Right atrium auricular region (tissue), 2 donors: ENCODE measurements around the gene IGF2R. TPM values are rescaled to one million over a fixed set of nuclear protein-coding genes. Genes with fewer than 3 reads are reported as not detected.
"Not testable (repeated sequence)": the region's sequence is repeated elsewhere in the genome, so short reads cannot be mapped to it uniquely, and the experiment has no call there.

ENCODE experiments used
- DNase-seq: peaks from one replicate; pipeline ENCODE4 v3.0.0-alpha.2; 2019; ENCODE audit warnings: low spot score
- H3K27ac ChIP-seq, 2 donors: fragments of 200-600 bp; sonication (generic); 1 replicate in 1 of 2; 2 replicates in 1 of 2; pipeline ENCODE4 v1.5.1; 2016 to 2019
- H3K27me3 ChIP-seq, 2 donors: fragments of 200-600 bp; sonication (generic); one replicate each; pipeline versions ENCODE4 v1.5.1 to v1.6.0; 2017 to 2019
- H3K36me3 ChIP-seq: fragments of 200-600 bp; sonication (generic); one replicate; pipeline ENCODE4 v1.5.1; 2016
- H3K4me1 ChIP-seq, 2 donors: fragments of 200-600 bp; sonication (generic); one replicate each; pipeline versions ENCODE4 v1.5.1 to v1.6.0; 2017 to 2019
- H3K4me3 ChIP-seq, 2 donors: fragments of 200-600 bp; sonication (generic); 1 replicate in 1 of 2; 2 replicates in 1 of 2; pipeline ENCODE4 v1.5.1; 2017 to 2019; ENCODE audit warnings: mild to moderate bottlenecking in 1 of 2, moderate library complexity in 1 of 2
- H3K9me3 ChIP-seq, 2 donors: fragments of 200-600 bp; sonication (generic); one replicate each; pipeline ENCODE4 v1.5.1; 2019
- CTCF ChIP-seq, 2 donors: fragments of 200-600 bp; sonication (generic); IDR thresholded peaks; one replicate each; pipeline ENCODE4 v1.5.1; 2019; ENCODE audit warnings: antibody characterized with exemption in 2 of 2
- total RNA-seq, 2 donors: library from RNA; depleted of rRNA; stranded (reverse); fragments of >200 nt; gene quantifications; one replicate each; pipeline ENCODE4 v1.1.0, GENCODE V29; 2016

The IGF2R gene
- total RNA-seq, 2 donors from 2014 or later, result 47.9 to 48.9 TPM

- TF ChIP-seq CTCF (IDR thresholded peaks at IDR 0.05), result no peak
- Histone ChIP-seq H3K27me3 (no peaks in the 10 kb centered on the region), H3K4me3 (no peak overlapping the region), H3K27ac (no peak overlapping the region), H3K9me3 (no peaks in the 10 kb centered on the region), H3K4me1 (no peaks in the 10 kb centered on the region), H3K36me3 (no peaks in the 10 kb centered on the region)
- no peak for DNase-seq
These were observed 153.9 kb downstream of the IGF2R start for GRCh38 chr6:160122744-160123143.

- H3K9me3 ChIP-seq, result no peaks in the 10 kb centered on the region
These were observed 155.1 kb downstream of the IGF2R start for GRCh38 chr6:160124007-160124406.

GRCh38 chr6:160124605-160125004 lies 155.7 kb downstream of the IGF2R start:
- no peak for DNase-seq
- no peaks in the 10 kb centered on the region for H3K9me3 ChIP-seq
- no peak overlapping the region for H3K27ac ChIP-seq
- H3K27me3 ChIP-seq, result no peaks in the 10 kb centered on the region
- no peak for TF ChIP-seq CTCF (IDR thresholded peaks at IDR 0.05)
- no peaks in the 10 kb centered on the region for H3K4me1 ChIP-seq
- H3K36me3 ChIP-seq, result no peaks in the 10 kb centered on the region
- no peak overlapping the region for H3K4me3 ChIP-seq

More at GRCh38 chr6:160124007-160124406, 155.1 kb downstream of the IGF2R start:
- no peak for DNase-seq
- no peaks in the 10 kb centered on the region for H3K27me3 ChIP-seq
- H3K4me3 ChIP-seq, result no peak overlapping the region
- H3K27ac ChIP-seq, result no peak overlapping the region
- no peaks in the 10 kb centered on the region for H3K4me1 ChIP-seq
- TF ChIP-seq CTCF (IDR thresholded peaks at IDR 0.05), result no peak
- no peaks in the 10 kb centered on the region for H3K36me3 ChIP-seq

- DNase-seq, H3K9me3 ChIP-seq, H3K27ac ChIP-seq, H3K4me3 ChIP-seq, H3K27me3 ChIP-seq, H3K4me1 ChIP-seq, H3K36me3 ChIP-seq: not testable (repeated sequence)
These were observed 156.2 kb downstream of the IGF2R start for GRCh38 chr6:160125105-160125504.

GRCh38 chr6:160127270-160128124 lies 158.6 kb downstream of the IGF2R start:
- Histone ChIP-seq H3K27ac (no peak overlapping the region), H3K9me3 (no peaks in the 10 kb centered on the region), H3K36me3 (no peaks in the 10 kb centered on the region), H3K27me3 (no peaks in the 10 kb centered on the region), H3K4me1 (no peaks in the 10 kb centered on the region), H3K4me3 (no peak overlapping the region)
- TF ChIP-seq CTCF (IDR thresholded peaks at IDR 0.05), result no peak
- DNase-seq, result no peak

- no peaks in the 10 kb centered on the region for H3K36me3 ChIP-seq
- TF ChIP-seq CTCF (IDR thresholded peaks at IDR 0.05), result no peak
These were observed 159.3 kb downstream of the IGF2R start for GRCh38 chr6:160128125-160128683.

More at GRCh38 chr6:160128125-160128683, 159.3 kb downstream of the IGF2R start:
- no peaks in the 10 kb centered on the region for H3K4me1 ChIP-seq
- H3K27me3 ChIP-seq, result no peaks in the 10 kb centered on the region
- H3K27ac ChIP-seq, result no peak overlapping the region
- H3K4me3 ChIP-seq, result no peak overlapping the region
- DNase-seq, result no peak
- no peaks in the 10 kb centered on the region for H3K9me3 ChIP-seq
